HG02884 (cell line): ENCODE results near the gene STOX1.
"Not testable (repeated sequence)": the region's sequence is repeated elsewhere in the genome, so short reads cannot be mapped to it uniquely, and the experiment has no call there.

Source experiments
- ATAC-seq: cut with Tn5 transposase; IDR thresholded peaks from one replicate; pipeline ENCODE4 v1.9.1; 2021; ENCODE audit warnings: mild to moderate bottlenecking, moderate library complexity; ENCODE audit not compliant: unreplicated experiment

Gene STOX1

GRCh38 chr10:68829521-68829920, 2.2 kb downstream of the STOX1 start:
- ATAC-seq = no peak

- no peak for ATAC-seq
Observed at GRCh38 chr10:68829952-68830351, 2.6 kb downstream of the STOX1 start.

DNA sequence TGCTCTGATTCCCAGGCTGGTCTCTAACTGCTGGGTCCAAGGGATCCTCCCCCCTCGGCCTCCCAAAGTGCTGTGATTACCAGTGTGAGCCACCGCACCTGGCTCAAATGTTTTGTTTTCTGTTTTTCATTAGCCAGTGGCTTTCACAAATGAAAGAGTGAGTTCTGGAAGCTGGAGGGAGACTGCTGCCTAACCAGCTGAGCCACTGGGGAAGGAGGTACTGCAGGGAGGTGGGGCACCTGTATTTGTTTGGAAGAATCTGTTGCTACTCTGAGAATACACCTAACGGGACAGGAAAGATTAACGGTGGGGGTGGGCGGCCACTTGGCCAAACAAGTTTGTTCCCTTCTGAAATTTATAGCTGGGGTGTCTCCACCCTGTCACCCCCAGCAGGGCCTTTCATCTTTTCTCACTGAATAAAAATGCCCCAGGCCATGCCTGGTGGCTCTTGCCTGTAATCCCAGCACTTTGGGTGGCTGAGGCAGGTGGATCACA, 4.7 kb downstream of the STOX1 start:
- no peak for ATAC-seq

DNA sequence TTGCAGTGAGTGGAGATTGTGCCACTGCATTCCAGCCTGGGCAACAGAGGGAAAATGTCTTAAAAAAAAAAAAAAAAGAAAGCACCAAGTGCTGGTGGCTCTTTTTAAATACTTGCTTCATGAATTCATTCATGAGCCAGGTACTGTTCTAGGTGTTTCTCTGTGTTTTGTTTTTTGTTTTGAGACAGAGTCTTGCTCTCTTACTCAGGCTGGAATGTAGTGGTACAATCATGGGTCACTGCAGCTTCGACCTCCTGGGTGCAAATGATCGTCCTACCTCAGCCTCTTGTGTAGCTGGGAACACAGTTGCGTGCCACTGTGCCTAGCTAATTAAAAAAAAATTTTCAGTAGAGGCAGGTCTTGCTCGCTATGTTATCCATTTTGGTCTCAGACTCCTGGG, 5.3 kb downstream of the STOX1 start:
- ATAC-seq = no peak

GRCh38 chr10:68837626-68838322, 10.4 kb downstream of the STOX1 start:
- no peak for ATAC-seq

DNA sequence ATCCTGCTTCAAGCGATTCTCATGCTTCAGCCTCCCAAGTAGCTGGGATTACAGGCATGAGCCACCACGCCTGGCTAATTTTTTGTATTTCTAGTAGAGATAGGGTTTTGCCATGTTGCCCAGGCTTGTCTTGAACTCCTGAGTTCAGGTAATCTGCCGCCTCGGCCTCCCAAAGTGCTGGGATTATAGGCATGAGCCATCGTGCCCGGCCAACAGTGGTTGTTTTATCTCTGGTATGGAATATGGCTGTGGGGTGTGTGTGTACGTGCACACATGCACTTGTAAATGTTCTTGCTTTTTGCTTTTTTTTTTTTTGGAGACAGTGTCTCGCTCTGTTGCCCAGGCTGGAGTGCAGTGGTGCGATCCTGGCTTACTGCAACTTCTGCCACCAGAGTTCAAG, 13.3 kb downstream of the STOX1 start:
- not testable (repeated sequence) for ATAC-seq

GRCh38 chr10:68848281-68848680, 20.9 kb downstream of the STOX1 start:
- no peak for ATAC-seq

GRCh38 chr10:68848806-68849205, 21.5 kb downstream of the STOX1 start:
- no peak for ATAC-seq

- ATAC-seq = no peak
Observed at GRCh38 chr10:68856352-68856751, 29.0 kb downstream of the STOX1 start.

GRCh38 chr10:68857005-68857404, 29.7 kb downstream of the STOX1 start:
- no peak for ATAC-seq

DNA sequence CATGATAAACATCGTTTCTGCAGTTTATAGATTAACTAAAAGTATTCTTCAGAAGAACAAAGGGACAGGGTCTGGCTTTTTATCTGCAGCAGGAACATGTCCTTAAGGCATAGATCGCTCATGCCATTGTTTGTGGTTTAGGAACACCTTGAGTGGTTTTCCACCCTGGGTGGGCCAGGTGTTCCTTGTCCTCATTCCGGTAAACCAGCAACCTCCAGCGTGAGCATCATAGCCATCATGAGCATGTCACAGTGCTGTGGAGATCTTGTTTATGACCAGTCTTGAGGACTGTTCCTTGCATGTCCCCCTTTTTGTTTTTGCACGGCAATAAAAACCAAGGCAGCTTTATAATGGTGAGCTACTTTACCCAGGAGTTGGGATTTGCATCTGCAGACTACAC, 33.9 kb downstream of the STOX1 start:
- ATAC-seq = no peak

- ATAC-seq = no peak
Observed at GRCh38 chr10:68864611-68865010, 37.3 kb downstream of the STOX1 start.

GRCh38 chr10:68868173-68868572, 40.8 kb downstream of the STOX1 start:
- not testable (repeated sequence) for ATAC-seq

DNA sequence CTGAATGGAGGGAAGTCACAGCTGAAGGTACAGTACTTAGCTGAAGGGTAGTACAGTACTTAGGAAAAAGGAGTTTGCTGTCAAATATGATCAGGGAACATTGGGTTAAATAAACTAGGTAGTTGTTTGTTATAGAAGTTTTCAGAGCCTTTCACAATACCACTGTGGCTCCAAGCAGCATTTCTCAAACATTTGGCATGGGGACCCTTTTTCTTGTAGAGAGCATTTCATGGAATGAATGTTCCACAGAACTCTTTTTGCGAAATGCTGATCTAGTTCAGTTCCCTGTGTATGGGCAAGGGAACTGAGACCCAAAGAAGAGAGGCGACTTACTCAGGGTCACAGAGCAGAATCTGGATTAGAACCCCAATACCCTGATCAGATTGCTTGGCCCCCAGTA, 42.3 kb downstream of the STOX1 start:
- no peak for ATAC-seq

- ATAC-seq = no peak
Observed at GRCh38 chr10:68870061-68870460, 42.7 kb downstream of the STOX1 start.

DNA sequence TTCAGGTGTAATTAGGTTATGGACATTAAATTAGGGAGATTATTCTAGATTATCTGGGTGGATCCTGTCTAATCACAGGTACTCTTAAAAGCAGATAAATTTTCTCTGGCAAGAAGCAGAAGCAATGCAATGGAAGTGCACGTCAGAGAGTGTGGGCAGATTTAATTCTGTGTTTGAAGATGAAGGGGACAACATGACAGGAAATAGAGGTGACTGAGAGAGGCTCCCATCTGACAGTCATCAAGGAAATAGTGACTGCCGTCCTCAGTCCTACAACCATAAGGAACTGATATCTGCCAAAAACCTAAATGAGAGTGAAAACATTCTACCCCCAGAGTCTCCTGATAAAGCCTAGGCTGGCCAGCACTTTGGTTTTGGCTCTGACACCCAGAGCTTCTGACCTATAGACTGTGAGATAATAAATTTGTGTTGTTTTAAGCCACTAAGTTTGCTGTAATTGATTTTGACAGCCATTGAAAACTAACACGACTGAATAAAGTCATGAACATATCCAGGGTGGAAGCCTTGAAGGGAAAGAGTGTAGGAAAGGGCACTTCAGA, 43.3 kb downstream of the STOX1 start:
- ATAC-seq = no peak

GRCh38 chr10:68871105-68871711, 43.9 kb downstream of the STOX1 start:
- no peak for ATAC-seq

- no peak for ATAC-seq
Observed at GRCh38 chr10:68871731-68872342, 44.5 kb downstream of the STOX1 start.

- ATAC-seq = no peak
Observed at GRCh38 chr10:68876246-68877138, 49.2 kb downstream of the STOX1 start.

DNA sequence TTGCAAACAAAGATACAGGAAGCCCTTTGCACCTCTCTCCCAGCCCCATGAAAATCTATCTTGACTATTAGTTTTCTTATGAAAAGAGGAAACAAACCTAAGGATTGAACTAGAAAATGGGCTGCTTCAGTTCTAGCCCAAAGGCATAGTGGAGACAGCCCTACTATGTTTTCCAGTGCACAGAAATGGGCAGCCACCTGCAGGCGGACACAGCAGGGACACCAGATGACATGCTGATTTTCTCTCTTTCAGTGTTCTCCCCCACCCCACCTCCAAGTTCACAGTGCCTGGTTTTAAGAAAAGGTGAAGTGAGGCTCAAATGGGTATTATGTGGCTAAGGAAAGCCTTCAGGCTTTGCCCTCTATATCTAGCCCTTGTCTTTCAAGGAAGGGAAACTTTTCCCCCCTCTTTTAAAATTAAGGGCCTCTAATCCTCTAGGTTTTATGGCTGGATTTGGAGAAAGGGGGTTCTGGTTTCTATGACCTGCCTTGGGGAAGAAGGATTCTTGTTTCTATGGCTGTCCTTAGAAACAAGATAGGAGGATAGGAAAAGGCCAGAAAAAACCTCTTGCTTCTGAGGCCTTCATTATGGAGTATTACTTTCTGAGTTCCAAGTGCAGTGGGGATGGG, 50.3 kb downstream of the STOX1 start:
- ATAC-seq = no peak
